ENCODE measurements around the gene CNTNAP2. TPM values are rescaled to one million over a fixed set of nuclear protein-coding genes. Genes with fewer than 3 reads are reported as not detected.

CNTNAP2 gene
- total RNA-seq, 4 donors from 2014 or later, result not detected

DNA sequence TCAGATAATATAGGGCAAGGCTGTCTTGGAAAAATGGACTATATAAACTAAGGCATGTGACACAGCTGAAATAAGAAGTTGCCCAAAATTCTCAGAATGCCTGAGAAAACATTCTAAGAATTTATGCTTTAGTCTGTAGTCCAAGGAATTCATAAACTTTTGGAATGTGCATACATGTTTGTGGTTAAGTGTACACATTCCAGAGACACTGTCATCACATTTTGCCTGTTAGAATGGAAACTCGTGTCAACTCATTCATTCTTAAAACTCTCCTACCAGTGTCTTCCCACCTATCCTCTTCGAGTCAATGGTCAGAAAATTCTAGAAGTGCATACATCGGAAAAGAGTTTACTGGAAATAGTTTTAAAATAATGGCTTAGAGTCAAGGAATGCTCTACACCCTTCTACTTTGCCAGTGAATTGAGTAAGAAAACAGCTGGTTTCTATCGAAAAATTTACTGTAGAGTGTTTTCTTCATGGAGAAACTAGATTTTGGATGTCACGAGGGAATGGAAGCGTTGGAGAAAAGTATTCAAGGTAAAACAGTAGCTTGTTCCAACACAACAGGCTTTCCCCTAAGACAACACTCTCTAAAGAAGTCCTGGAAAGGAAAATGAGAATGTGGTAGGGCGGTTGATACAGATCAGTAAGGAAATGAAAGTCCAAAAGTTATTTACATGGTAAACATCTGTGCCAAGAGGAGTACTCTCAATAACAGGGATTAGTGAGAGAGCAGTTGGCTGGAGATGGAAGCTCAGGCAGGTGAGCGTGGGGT lies 1296.4 kb downstream of the CNTNAP2 start:
- DNase-seq (no peak), ATAC-seq (no peak)
- H3K4me1 ChIP-seq, result no peaks in the 10 kb centered on the region
- no peaks in the 10 kb centered on the region for H3K9me3 ChIP-seq
- in situ Hi-C loops (cut with MboI; ENCODE audit: low sequenced_read_pairs in 4 of 4), result no loop called here
- TF ChIP-seq POLR2A (IDR thresholded peaks at IDR 0.05), result no peak
- TF ChIP-seq CTCF (IDR thresholded peaks at IDR 0.05 in 4 of 5, conservative IDR thresholded peaks at IDR 0.05 in 1 of 5), result no peak
- H3K27me3 ChIP-seq, result no peaks in the 10 kb centered on the region
- H3K27ac ChIP-seq, result no peak overlapping the region
- intact Hi-C loops (cut with DNase I; ENCODE audit: low total_unique reads), result no loop called here
- H3K36me3 ChIP-seq, result no peaks in the 10 kb centered on the region
- no peak overlapping the region for H3K4me3 ChIP-seq

DNA sequence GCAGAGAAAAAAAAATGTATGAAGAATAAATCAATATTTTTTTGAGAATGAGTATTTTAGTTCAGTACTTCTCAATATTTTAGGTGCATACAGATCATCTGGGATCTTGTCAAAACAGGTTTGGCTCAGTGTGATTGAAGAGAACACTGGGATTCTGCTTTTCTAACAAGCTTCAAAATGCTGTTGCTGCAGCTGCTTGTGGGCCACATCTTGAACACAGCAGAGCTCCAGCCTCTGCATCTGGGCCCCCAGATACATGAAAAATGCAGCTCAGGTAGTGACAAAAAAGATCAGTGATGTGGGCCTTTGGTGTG lies 1296.9 kb downstream of the CNTNAP2 start:
- Histone ChIP-seq H3K27me3 (no peaks in the 10 kb centered on the region), H3K27ac (no peak overlapping the region), H3K9me3 (no peaks in the 10 kb centered on the region), H3K4me3 (no peak overlapping the region), H3K4me1 (no peaks in the 10 kb centered on the region), H3K36me3 (no peaks in the 10 kb centered on the region)
- TF ChIP-seq POLR2A (IDR thresholded peaks at IDR 0.05) (no peak), CTCF (IDR thresholded peaks at IDR 0.05 in 4 of 5, conservative IDR thresholded peaks at IDR 0.05 in 1 of 5) (no peak)
- in situ Hi-C loops (cut with MboI; ENCODE audit: low sequenced_read_pairs in 4 of 4) (no loop called here), intact Hi-C loops (cut with DNase I; ENCODE audit: low total_unique reads) (no loop called here)
- no peak for DNase-seq
- ATAC-seq, result no peak

- no peak for ATAC-seq
These were observed 1299.4 kb downstream of the CNTNAP2 start for GRCh38 chr7:147415991-147416390.

DNA sequence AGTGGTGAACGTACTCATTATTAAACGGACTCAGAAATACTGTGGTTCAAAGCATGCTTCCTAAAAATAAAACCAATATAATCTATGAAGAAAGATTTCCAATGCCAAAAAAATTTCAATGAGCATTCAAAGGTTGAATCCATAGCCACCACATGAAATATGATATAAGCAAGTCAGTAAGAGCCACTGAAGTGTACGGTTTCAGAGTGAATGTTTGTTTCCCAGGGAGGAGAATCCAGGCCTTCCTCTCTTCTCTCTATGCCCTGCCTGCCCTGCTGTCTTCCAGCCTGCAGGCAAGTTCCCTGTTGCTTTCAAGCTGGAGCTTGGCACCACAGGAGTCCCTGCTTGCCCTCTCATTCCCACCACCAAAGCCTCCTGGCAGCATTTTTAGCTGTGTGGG lies 1302.4 kb downstream of the CNTNAP2 start:
- ATAC-seq (no peak), DNase-seq (no peak)
- Histone ChIP-seq H3K4me3 (no peak overlapping the region), H3K4me1 (no peaks in the 10 kb centered on the region), H3K36me3 (no peaks in the 10 kb centered on the region), H3K27ac (no peak overlapping the region), H3K9me3 (no peaks in the 10 kb centered on the region), H3K27me3 (no peaks in the 10 kb centered on the region)
- intact Hi-C loops (cut with DNase I; ENCODE audit: low total_unique reads) (no loop called here), in situ Hi-C loops (cut with MboI; ENCODE audit: low sequenced_read_pairs in 4 of 4) (no loop called here)
- TF ChIP-seq POLR2A (IDR thresholded peaks at IDR 0.05) (no peak), CTCF (IDR thresholded peaks at IDR 0.05 in 4 of 5, conservative IDR thresholded peaks at IDR 0.05 in 1 of 5) (no peak)

More at GRCh38 chr7:147415991-147416390, 1299.4 kb downstream of the CNTNAP2 start:
- in situ Hi-C loops (cut with MboI; ENCODE audit: low sequenced_read_pairs in 4 of 4) (no loop called here), intact Hi-C loops (cut with DNase I; ENCODE audit: low total_unique reads) (no loop called here)
- Histone ChIP-seq H3K36me3 (no peaks in the 10 kb centered on the region), H3K27ac (no peak overlapping the region), H3K4me3 (no peak overlapping the region), H3K4me1 (no peaks in the 10 kb centered on the region), H3K27me3 (no peaks in the 10 kb centered on the region), H3K9me3 (no peaks in the 10 kb centered on the region)
- no peak for DNase-seq
- TF ChIP-seq POLR2A (IDR thresholded peaks at IDR 0.05), result no peak
- TF ChIP-seq CTCF (IDR thresholded peaks at IDR 0.05 in 4 of 5, conservative IDR thresholded peaks at IDR 0.05 in 1 of 5), result no peak

GRCh38 chr7:147423875-147424274 lies 1307.3 kb downstream of the CNTNAP2 start:
- Histone ChIP-seq H3K27me3 (no peaks in the 10 kb centered on the region), H3K27ac (no peak overlapping the region), H3K4me1 (no peaks in the 10 kb centered on the region), H3K9me3 (no peaks in the 10 kb centered on the region), H3K4me3 (no peak overlapping the region), H3K36me3 (no peaks in the 10 kb centered on the region)
- TF ChIP-seq CTCF (IDR thresholded peaks at IDR 0.05 in 4 of 5, conservative IDR thresholded peaks at IDR 0.05 in 1 of 5) (no peak), POLR2A (IDR thresholded peaks at IDR 0.05) (no peak)
- in situ Hi-C loops (cut with MboI; ENCODE audit: low sequenced_read_pairs in 4 of 4), result no loop called here
- no peak for ATAC-seq
- no peak for DNase-seq
- intact Hi-C loops (cut with DNase I; ENCODE audit: low total_unique reads), result no loop called here

Measured in gastrocnemius medialis (tissue), 4 donors.